Right lobe of liver (tissue), 6 donors: ENCODE measurements around the gene VAV2. TPM values are rescaled to one million over a fixed set of nuclear protein-coding genes. Genes with fewer than 3 reads are reported as not detected.

Source experiments
- ATAC-seq, 4 donors: fragments of 200-7000 bp; cut with Tn5 transposase; one replicate each; pipeline ENCODE4 v1.9.1; 2020; ENCODE audit warnings: mild to moderate bottlenecking in 4 of 4, moderate library complexity in 4 of 4
- DNase-seq, 3 donors: peaks; one replicate each; pipeline ENCODE4 v3.0.0-alpha.2; 2020
- H3K27ac ChIP-seq, 3 donors: fragments of 200-600 bp; one replicate each; pipeline ENCODE4 v1.8.0; 2022
- H3K27me3 ChIP-seq, 2 donors: fragments of 200-600 bp; one replicate each; pipeline ENCODE4 v1.8.0; 2022
- H3K36me3 ChIP-seq, 4 donors: fragments of 200-600 bp; sonication (generic) in 1 of 4; one replicate each; pipeline versions ENCODE4 v1.5.1 to v1.8.0; 2017 to 2022; ENCODE audit warnings: control low read depth in 1 of 4
- H3K4me1 ChIP-seq, 4 donors: fragments of 200-600 bp; sonication (generic) in 1 of 4; one replicate each; pipeline versions ENCODE4 v1.5.1 to v1.8.0; 2017 to 2022; ENCODE audit warnings: control low read depth in 1 of 4
- H3K4me3 ChIP-seq, 3 donors: fragments of 200-600 bp; one replicate each; pipeline ENCODE4 v1.8.0; 2022
- H3K9me3 ChIP-seq, 4 donors: fragments of 200-600 bp; sonication (generic) in 1 of 4; one replicate each; pipeline versions ENCODE4 v1.5.1 to v1.8.0; 2017 to 2022; ENCODE audit warnings: control low read depth in 1 of 4
- CTCF ChIP-seq, 4 donors: fragments of 200-600 bp in 3 of 4; fragments of 450-650 bp in 1 of 4; IDR thresholded peaks; one replicate each; pipeline versions ENCODE4 v1.5.1 to v1.8.0; 2016 to 2022; ENCODE audit warnings: antibody characterized with exemption in 4 of 4, mild to moderate bottlenecking in 2 of 4
- POLR2A ChIP-seq: fragments of 450-650 bp; IDR thresholded peaks from one replicate; pipeline ENCODE4 v1.6.1; 2017; ENCODE audit warnings: antibody characterized with exemption, mild to moderate bottlenecking
- WGBS: methylation state at CpG from one replicate; pipeline ENCODE4 v1.1.6; 2018; ENCODE audit warnings: low coverage, low lambda C conversion rate; ENCODE audit not compliant: insufficient coverage; ENCODE audit errors: missing lambda C conversion rate; 5-methylcytosine and 5-hydroxymethylcytosine counted together
- intact Hi-C, 2 donors: fragments of 100-400 bp; cut with DNase I; formaldehyde crosslinking; loops; one replicate each; pipeline versions ENCODE4 v1.11.2 to v1.14.1; 2022
- total RNA-seq, 6 experiments: library from RNA; depleted of rRNA in 2 of 6; stranded (reverse); fragments of >200 nt in 2 of 6; fragmentation: NEBNext Ultra II Directional in 3 of 6; extraction: Animal tissue kit (Norgen Biotek cat#: 25700) in 3 of 6; gene quantifications; one replicate each; pipeline versions ENCODE4 v1.1.0 to v1.2.4, GENCODE V29; 2016 to 2023
- donor health status: DM: no; HTN: yes; CAD: no.
- donor health status: DM: no; HTN: no; CAD: no.
- donor health status: DM: no; HTN: no; CAD: no.
- donor health status: DM: no; HTN: yes; CAD: no.
- donor health status: DM: no; HTN: yes; CAD: no.

Gene VAV2
- total RNA-seq, 6 experiments from 2014 or later: 30.1 to 44.3 (median 34.9) TPM

GRCh38 chr9:134034215-134035040, 42.3 kb upstream of the VAV2 start:
- H3K27ac ChIP-seq: no peak overlapping the region
- H3K27me3 ChIP-seq: no peaks in the 10 kb centered on the region
- H3K4me3 ChIP-seq: no peak overlapping the region
- peaks cover 0 to 7% (median 2%) of the 10 kb centered on the region in 4 donors for H3K4me1 ChIP-seq
- peaks cover 0 to 69% (median 27%) of the 10 kb centered on the region in 4 donors for H3K36me3 ChIP-seq
- intact Hi-C loops: no loop called here
- 100% methylated on average over 3 of the region's 19 CpGs for WGBS
- ATAC-seq (no peak), DNase-seq (peak in 1 of 3 donors; percentile 14)
- no peaks in the 10 kb centered on the region for H3K9me3 ChIP-seq
- TF ChIP-seq CTCF (IDR thresholded peaks at IDR 0.05) (no peak), POLR2A (no peak)

GRCh38 chr9:134033516-134034214, 41.5 kb upstream of the VAV2 start:
- peak in 2 of 3 donors; percentile 12 to 37 for DNase-seq
- H3K4me3 ChIP-seq: no peak overlapping the region
- no peak overlapping the region for H3K27ac ChIP-seq
- ATAC-seq: no peak
- intact Hi-C loops: no loop called here
- H3K27me3 ChIP-seq: no peaks in the 10 kb centered on the region
- H3K4me1 ChIP-seq: peaks cover 0 to 14% (median 6%) of the 10 kb centered on the region in 4 donors
- H3K36me3 ChIP-seq: peaks cover 0 to 62% (median 27%) of the 10 kb centered on the region in 4 donors
- H3K9me3 ChIP-seq: no peaks in the 10 kb centered on the region
- TF ChIP-seq CTCF (IDR thresholded peaks at IDR 0.05): no peak
- no peak for TF ChIP-seq POLR2A
- 82% methylated on average over 8 of the region's 26 CpGs for WGBS

- Histone ChIP-seq H3K27me3 (no peaks in the 10 kb centered on the region), H3K4me3 (no peak overlapping the region), H3K27ac (no peak overlapping the region), H3K36me3 (peaks cover 0 to 62% (median 27%) of the 10 kb centered on the region in 4 donors), H3K9me3 (no peaks in the 10 kb centered on the region), H3K4me1 (peaks cover 0 to 24% (median 9%) of the 10 kb centered on the region in 4 donors)
- TF ChIP-seq POLR2A (no peak), CTCF (IDR thresholded peaks at IDR 0.05) (no peak)
- no peak for ATAC-seq
- intact Hi-C loops: no loop called here
- DNase-seq: peak in 2 of 3 donors; percentile 12 to 41
- 93% methylated on average over 34 of the region's 40 CpGs for WGBS
Measured at GRCh38 chr9:134032456-134033222, 40.5 kb upstream of the VAV2 start.

- Histone ChIP-seq H3K36me3 (peaks cover 0 to 62% (median 27%) of the 10 kb centered on the region in 4 donors), H3K27me3 (no peaks in the 10 kb centered on the region), H3K4me3 (no peak overlapping the region), H3K4me1 (peaks cover 0 to 24% (median 9%) of the 10 kb centered on the region in 4 donors), H3K9me3 (no peaks in the 10 kb centered on the region), H3K27ac (no peak overlapping the region)
- 86% methylated on average over 1 of the region's 14 CpGs for WGBS
- peak in 1 of 3 donors; percentile 49 for DNase-seq
- no peak for ATAC-seq
- intact Hi-C loops: no loop called here
- TF ChIP-seq CTCF (IDR thresholded peaks at IDR 0.05) (no peak), POLR2A (no peak)
Measured at GRCh38 chr9:134031783-134032182, 39.7 kb upstream of the VAV2 start.
